IPS-18c (cell line): ENCODE results near the gene SAFB2.

Experiments used
- H3K4me3 ChIP-seq: 2 replicates; pipeline ENCODE4 v1.7.0; 2013; ENCODE audit warnings: low read depth, mild to moderate bottlenecking, low read length, moderate library complexity; ENCODE audit not compliant: insufficient read depth
- H3K9me3 ChIP-seq: one replicate; pipeline ENCODE4 v1.6.1; 2013; ENCODE audit warnings: mild to moderate bottlenecking, low read length, moderate library complexity; ENCODE audit not compliant: control insufficient read depth, insufficient read depth

SAFB2 gene

GRCh38 chr19:5572556-5573286 is 49.9 kb downstream of the SAFB2 start:
- no peak overlapping the region for H3K4me3 ChIP-seq
- no peaks in the 10 kb centered on the region for H3K9me3 ChIP-seq

- Histone ChIP-seq H3K4me3 (no peak overlapping the region), H3K9me3 (no peaks in the 10 kb centered on the region)
Measured at GRCh38 chr19:5571777-5572176, 50.8 kb downstream of the SAFB2 start.

GRCh38 chr19:5567970-5568407 is 54.6 kb downstream of the SAFB2 start:
- no peaks in the 10 kb centered on the region for H3K9me3 ChIP-seq
- peak overlapping the region; percentile 57; the same call in 1 of the 2 replicates for H3K4me3 ChIP-seq

GRCh38 chr19:5567360-5567969 is 55.1 kb downstream of the SAFB2 start, which contains the start of gene TINCR:
TSS of gene TINCR (minus strand) at chr19:5567953.
- Histone ChIP-seq H3K9me3 (no peaks in the 10 kb centered on the region), H3K4me3 (peak within 1 kb of the TSS; percentile 57)

- Histone ChIP-seq H3K9me3 (no peaks in the 10 kb centered on the region), H3K4me3 (no peak overlapping the region)
Measured at GRCh38 chr19:5564930-5565329, 57.6 kb downstream of the SAFB2 start.

GRCh38 chr19:5563935-5564612 is 58.5 kb downstream of the SAFB2 start:
- Histone ChIP-seq H3K9me3 (no peaks in the 10 kb centered on the region), H3K4me3 (no peak overlapping the region)

GRCh38 chr19:5563008-5563431 is 59.6 kb downstream of the SAFB2 start:
- H3K9me3 ChIP-seq, result no peaks in the 10 kb centered on the region
- no peak overlapping the region for H3K4me3 ChIP-seq

- no peak overlapping the region for H3K4me3 ChIP-seq
- no peaks in the 10 kb centered on the region for H3K9me3 ChIP-seq
Measured at GRCh38 chr19:5562280-5562679, 60.3 kb downstream of the SAFB2 start.

- Histone ChIP-seq H3K9me3 (no peaks in the 10 kb centered on the region), H3K4me3 (no peak overlapping the region)
Measured at GRCh38 chr19:5561559-5561958, 61.0 kb downstream of the SAFB2 start.

- Histone ChIP-seq H3K4me3 (no peak overlapping the region), H3K9me3 (no peaks in the 10 kb centered on the region)
Measured at GRCh38 chr19:5560156-5560555, 62.4 kb downstream of the SAFB2 start.

GRCh38 chr19:5559804-5560133 is 62.8 kb downstream of the SAFB2 start:
- H3K9me3 ChIP-seq, result no peaks in the 10 kb centered on the region
- H3K4me3 ChIP-seq, result no peak overlapping the region

- H3K9me3 ChIP-seq, result no peaks in the 10 kb centered on the region
- no peak overlapping the region for H3K4me3 ChIP-seq
Measured at GRCh38 chr19:5558101-5558621, 64.4 kb downstream of the SAFB2 start.

GRCh38 chr19:5557691-5558090 is 64.9 kb downstream of the SAFB2 start:
- Histone ChIP-seq H3K4me3 (no peak overlapping the region), H3K9me3 (no peaks in the 10 kb centered on the region)

GRCh38 chr19:5554828-5555227 is 67.7 kb downstream of the SAFB2 start:
- no peaks in the 10 kb centered on the region for H3K9me3 ChIP-seq
- H3K4me3 ChIP-seq, result no peak overlapping the region

- Histone ChIP-seq H3K4me3 (no peak overlapping the region), H3K9me3 (no peaks in the 10 kb centered on the region)
Measured at GRCh38 chr19:5553892-5554291, 68.7 kb downstream of the SAFB2 start.

GRCh38 chr19:5547881-5548280 is 74.7 kb downstream of the SAFB2 start:
- no peaks in the 10 kb centered on the region for H3K9me3 ChIP-seq
- no peak overlapping the region for H3K4me3 ChIP-seq

- no peak overlapping the region for H3K4me3 ChIP-seq
- H3K9me3 ChIP-seq, result no peaks in the 10 kb centered on the region
Measured at GRCh38 chr19:5545984-5546383, 76.6 kb downstream of the SAFB2 start.

GRCh38 chr19:5545051-5545450 is 77.5 kb downstream of the SAFB2 start:
- Histone ChIP-seq H3K9me3 (no peaks in the 10 kb centered on the region), H3K4me3 (no peak overlapping the region)
